ENCODE measurements around the gene PDE4D. TPM values are rescaled to one million over a fixed set of nuclear protein-coding genes. Genes with fewer than 3 reads are reported as not detected.

The PDE4D gene
- total RNA-seq (65.9 TPM), polyA plus RNA-seq (ENCODE audit: insufficient read depth in 1 of 8, insufficient read length in 8 of 8, low replicate concordance in 1 of 8) (10 to 100 TPM; 21.1 to 43.2 (median 32.9) TPM)
- long read RNA-seq, donor 1, result 0 reads
- long read RNA-seq, donor 2, result 0 reads
- long read RNA-seq, donor 3, partial matches to known transcripts, result 0 of 3 reads
- long read RNA-seq, donor 3, other reads (novel, unspliced or antisense), result 0 of 3 reads
- long read RNA-seq, donor 4, partial matches to known transcripts, result 0 of 3 reads
- long read RNA-seq, donor 4, other reads (novel, unspliced or antisense), result 0 of 3 reads
- long read RNA-seq, donor 5, partial matches to known transcripts, result 0 of 4 reads
- long read RNA-seq, donor 5, other reads (novel, unspliced or antisense), result 0 of 4 reads
- long read RNA-seq, donor 6, partial matches to known transcripts, result 0 of 4 reads
- long read RNA-seq, donor 6, other reads (novel, unspliced or antisense), result 0 of 4 reads
- long read RNA-seq, donor 7, partial matches to known transcripts, result 0 of 4 reads
- long read RNA-seq, donor 7, other reads (novel, unspliced or antisense), result 0 of 4 reads
- long read RNA-seq, donor 8, partial matches to known transcripts, result 0 of 1 reads
- long read RNA-seq, donor 8, other reads (novel, unspliced or antisense), result 0 of 1 reads
- long read RNA-seq, donor 9, partial matches to known transcripts, result 0 of 3 reads
- long read RNA-seq, donor 9, other reads (novel, unspliced or antisense), result 0 of 3 reads
- long read RNA-seq, donor 10, partial matches to known transcripts, result 0 of 6 reads
- long read RNA-seq, donor 10, other reads (novel, unspliced or antisense), result 0 of 6 reads
- long read RNA-seq, donor 11, partial matches to known transcripts, result 0 of 2 reads
- long read RNA-seq, donor 11, other reads (novel, unspliced or antisense), result 0 of 2 reads

GRCh38 chr5:59893429-59894227 lies at the start of gene PDE4D:
TSS of gene PDE4D (minus strand) at chr5:59893726.
- under 1% methylated on average over 53 of the region's 63 CpGs for WGBS (ENCODE audit: insufficient coverage)
- Histone ChIP-seq H3K4me1 (ENCODE audit: control insufficient read depth, insufficient read depth, low read length) (peaks cover 3% of the 10 kb centered on the region), H3K4me3 (ENCODE audit: low read length) (peak within 1 kb of the TSS; percentile 14), H3K36me3 (ENCODE audit: control insufficient read depth, insufficient read depth, low read length) (no peaks in the 10 kb centered on the region), H3K27ac (ENCODE audit: low read length) (no peak within 1 kb of the TSS), H3K27me3 (ENCODE audit: control insufficient read depth, insufficient read depth, low read length) (peaks cover 27% of the 10 kb centered on the region), H3K9me3 (replicated peaks; ENCODE audit: control insufficient read depth, low read depth, low read length) (no peaks in the 10 kb centered on the region)
- DNase-seq, result peak; percentile 78

DNA sequence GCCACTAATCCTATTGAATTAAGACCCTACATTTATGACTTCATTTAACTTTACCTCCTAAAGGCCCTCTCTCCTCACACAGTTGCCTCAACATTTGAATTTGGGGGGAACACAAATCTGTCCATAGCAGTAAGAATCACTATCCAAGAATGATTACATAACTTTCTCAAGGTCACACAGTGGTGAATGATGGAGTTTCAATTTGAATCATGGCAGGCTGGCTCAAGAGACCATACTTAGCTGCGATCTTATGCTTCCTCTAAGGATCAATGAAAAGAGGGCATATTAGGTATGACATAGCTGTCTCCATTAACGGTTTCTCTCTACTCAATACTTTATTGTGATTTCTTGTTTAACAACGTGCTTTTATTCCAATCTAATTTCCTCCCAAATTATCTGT lies 44.1 kb upstream of the PDE4D start:
- H3K36me3 ChIP-seq (ENCODE audit: control insufficient read depth, insufficient read depth, low read length), result no peaks in the 10 kb centered on the region
- WGBS (ENCODE audit: insufficient coverage), result no CpG with 5 or more reads among the region's 3 CpGs

DNA sequence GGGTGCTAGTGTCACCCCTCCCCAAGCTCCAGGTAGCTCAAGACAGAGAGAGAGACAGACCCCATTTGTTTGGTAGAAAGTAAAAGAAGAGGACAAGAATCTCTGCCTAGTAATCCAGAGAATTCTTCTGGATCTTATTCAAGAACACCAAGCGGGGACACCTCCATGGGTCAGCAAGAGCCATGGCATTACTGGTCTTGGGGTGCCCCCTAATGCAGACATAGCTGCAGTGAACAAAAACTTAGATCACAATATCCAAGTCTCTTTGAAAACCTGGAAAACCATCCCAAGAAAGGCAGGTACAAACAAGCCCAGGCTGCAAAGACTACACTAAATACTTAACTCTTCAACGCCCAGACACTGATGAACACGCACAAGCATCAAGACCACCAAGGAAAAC lies 29.9 kb upstream of the PDE4D start:
- WGBS (ENCODE audit: insufficient coverage), result 80% methylated on average over 1 of the region's 3 CpGs
- no peaks in the 10 kb centered on the region for H3K27me3 ChIP-seq (ENCODE audit: control insufficient read depth, insufficient read depth, low read length)

More for the DNA sequence above, 44.1 kb upstream of the PDE4D start:
- Histone ChIP-seq H3K4me3 (ENCODE audit: low read length) (no peak overlapping the region), H3K27me3 (ENCODE audit: control insufficient read depth, insufficient read depth, low read length) (no peaks in the 10 kb centered on the region), H3K4me1 (ENCODE audit: control insufficient read depth, insufficient read depth, low read length) (no peaks in the 10 kb centered on the region), H3K27ac (ENCODE audit: low read length) (no peak overlapping the region), H3K9me3 (replicated peaks; ENCODE audit: control insufficient read depth, low read depth, low read length) (no peaks in the 10 kb centered on the region)
- no peak for DNase-seq

DNA sequence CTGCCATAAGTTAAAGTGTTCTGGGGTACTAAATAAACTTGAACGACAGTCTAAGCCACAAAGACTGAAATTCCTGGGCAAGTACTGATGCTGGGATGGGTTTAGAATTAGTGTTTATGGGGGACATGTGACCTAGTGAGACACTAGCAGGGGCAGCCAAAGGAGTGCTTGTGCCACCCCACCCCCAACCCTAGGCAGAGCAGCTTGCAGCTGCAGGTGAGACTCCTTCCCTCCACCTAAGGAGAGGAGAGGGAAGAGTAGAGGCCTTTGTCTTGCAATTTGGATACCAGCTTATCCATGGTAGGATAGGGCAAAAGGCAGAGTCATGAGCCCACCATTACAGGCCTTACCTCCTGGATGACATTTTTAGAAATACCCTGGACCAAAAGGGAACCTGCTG lies 28.7 kb upstream of the PDE4D start:
- H3K36me3 ChIP-seq (ENCODE audit: control insufficient read depth, insufficient read depth, low read length), result no peaks in the 10 kb centered on the region
- no peaks in the 10 kb centered on the region for H3K9me3 ChIP-seq (replicated peaks; ENCODE audit: control insufficient read depth, low read depth, low read length)
- H3K27ac ChIP-seq (ENCODE audit: low read length), result no peak overlapping the region
- WGBS (ENCODE audit: insufficient coverage), result 43% methylated on average over 1 of the region's 1 CpG
- H3K27me3 ChIP-seq (ENCODE audit: control insufficient read depth, insufficient read depth, low read length), result no peaks in the 10 kb centered on the region
- H3K4me1 ChIP-seq (ENCODE audit: control insufficient read depth, insufficient read depth, low read length), result no peaks in the 10 kb centered on the region
- DNase-seq, result no peak
- H3K4me3 ChIP-seq (ENCODE audit: low read length), result no peak overlapping the region

More for the DNA sequence above, 29.9 kb upstream of the PDE4D start:
- Histone ChIP-seq H3K9me3 (replicated peaks; ENCODE audit: control insufficient read depth, low read depth, low read length) (no peaks in the 10 kb centered on the region), H3K36me3 (ENCODE audit: control insufficient read depth, insufficient read depth, low read length) (no peaks in the 10 kb centered on the region), H3K27ac (ENCODE audit: low read length) (no peak overlapping the region), H3K4me1 (ENCODE audit: control insufficient read depth, insufficient read depth, low read length) (no peaks in the 10 kb centered on the region), H3K4me3 (ENCODE audit: low read length) (no peak overlapping the region)
- DNase-seq, result no peak

DNA sequence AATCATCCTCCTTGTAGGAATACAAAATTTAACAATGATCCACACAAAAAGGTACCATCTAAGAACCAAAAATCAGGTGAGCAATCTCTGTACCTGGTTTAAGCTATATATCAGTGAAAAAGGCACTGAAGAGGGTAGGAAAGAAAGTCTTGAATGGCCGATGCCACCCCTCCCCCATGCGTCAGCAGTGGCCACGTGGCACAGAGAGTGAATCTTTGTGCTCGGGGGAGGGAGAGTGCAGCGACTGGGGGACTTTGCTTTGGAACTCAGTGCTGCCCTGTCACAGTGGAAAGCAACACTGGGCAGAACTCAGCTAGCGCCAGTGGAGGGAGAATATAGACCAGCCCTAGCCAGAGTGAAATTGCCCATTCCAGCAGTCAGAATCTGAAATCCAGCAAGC lies 28.3 kb upstream of the PDE4D start:
- Histone ChIP-seq H3K36me3 (ENCODE audit: control insufficient read depth, insufficient read depth, low read length) (no peaks in the 10 kb centered on the region), H3K4me1 (ENCODE audit: control insufficient read depth, insufficient read depth, low read length) (no peaks in the 10 kb centered on the region), H3K4me3 (ENCODE audit: low read length) (no peak overlapping the region), H3K27ac (ENCODE audit: low read length) (no peak overlapping the region), H3K27me3 (ENCODE audit: control insufficient read depth, insufficient read depth, low read length) (no peaks in the 10 kb centered on the region), H3K9me3 (replicated peaks; ENCODE audit: control insufficient read depth, low read depth, low read length) (no peaks in the 10 kb centered on the region)
- 59% methylated on average over 6 of the region's 6 CpGs for WGBS (ENCODE audit: insufficient coverage)
- DNase-seq, result no peak

- H3K4me1 ChIP-seq (ENCODE audit: control insufficient read depth, insufficient read depth, low read length), result no peaks in the 10 kb centered on the region
- no peak overlapping the region for H3K4me3 ChIP-seq (ENCODE audit: low read length)
- H3K27ac ChIP-seq (ENCODE audit: low read length), result no peak overlapping the region
- WGBS (ENCODE audit: insufficient coverage), result no CpG with 5 or more reads among the region's 2 CpGs
- no peaks in the 10 kb centered on the region for H3K27me3 ChIP-seq (ENCODE audit: control insufficient read depth, insufficient read depth, low read length)
- no peaks in the 10 kb centered on the region for H3K9me3 ChIP-seq (replicated peaks; ENCODE audit: control insufficient read depth, low read depth, low read length)
- no peaks in the 10 kb centered on the region for H3K36me3 ChIP-seq (ENCODE audit: control insufficient read depth, insufficient read depth, low read length)
- no peak for DNase-seq
Measured at GRCh38 chr5:59919484-59919883, 26.0 kb upstream of the PDE4D start.

DNA sequence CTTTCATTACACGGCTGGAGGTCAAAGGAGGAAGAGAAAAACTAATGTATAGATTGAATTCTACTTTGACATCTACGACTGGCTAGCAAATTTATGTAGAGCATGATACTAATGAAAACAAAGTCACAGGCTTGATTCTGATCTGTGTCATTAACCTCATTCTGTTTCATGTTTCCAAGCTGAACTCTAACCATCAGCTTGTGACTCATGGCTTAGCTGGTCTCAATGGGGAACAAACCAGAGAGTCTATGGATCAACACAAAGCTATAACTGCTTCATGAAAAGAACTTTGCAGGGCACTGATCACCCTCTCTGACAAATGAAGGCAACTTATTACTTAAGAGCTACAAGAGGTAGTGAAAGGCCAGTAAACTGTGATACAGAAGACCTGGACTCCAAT lies 23.6 kb upstream of the PDE4D start:
- no peak for DNase-seq
- no CpG with 5 or more reads among the region's 2 CpGs for WGBS (ENCODE audit: insufficient coverage)

DNA sequence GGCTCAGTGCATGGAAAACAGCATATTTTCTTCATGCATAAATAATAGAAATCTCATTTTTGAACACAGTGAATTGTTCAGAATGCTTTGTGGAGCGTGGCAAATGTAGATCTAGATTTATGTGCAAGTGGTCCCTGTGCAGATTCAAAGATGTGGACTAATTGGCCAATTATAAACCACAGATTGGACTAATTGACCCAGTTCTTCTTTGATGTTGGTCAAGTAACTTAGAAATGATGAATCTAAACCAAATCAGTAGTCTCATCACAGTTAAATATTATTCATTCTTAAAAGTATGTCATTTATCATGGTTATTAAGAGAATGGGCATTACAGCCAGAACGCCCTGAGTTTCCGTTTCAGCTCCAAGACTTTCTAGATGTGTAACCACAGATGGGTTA lies 11.7 kb upstream of the PDE4D start:
- H3K36me3 ChIP-seq (ENCODE audit: control insufficient read depth, insufficient read depth, low read length), result no peaks in the 10 kb centered on the region
- no peak overlapping the region for H3K4me3 ChIP-seq (ENCODE audit: low read length)
- no peak overlapping the region for H3K27ac ChIP-seq (ENCODE audit: low read length)
- no peaks in the 10 kb centered on the region for H3K4me1 ChIP-seq (ENCODE audit: control insufficient read depth, insufficient read depth, low read length)
- no CpG with 5 or more reads among the region's 3 CpGs for WGBS (ENCODE audit: insufficient coverage)
- no peak for DNase-seq
- no peaks in the 10 kb centered on the region for H3K9me3 ChIP-seq (replicated peaks; ENCODE audit: control insufficient read depth, low read depth, low read length)
- no peaks in the 10 kb centered on the region for H3K27me3 ChIP-seq (ENCODE audit: control insufficient read depth, insufficient read depth, low read length)

More for the DNA sequence above, 23.6 kb upstream of the PDE4D start:
- H3K27me3 ChIP-seq (ENCODE audit: control insufficient read depth, insufficient read depth, low read length), result no peaks in the 10 kb centered on the region
- no peaks in the 10 kb centered on the region for H3K9me3 ChIP-seq (replicated peaks; ENCODE audit: control insufficient read depth, low read depth, low read length)
- H3K36me3 ChIP-seq (ENCODE audit: control insufficient read depth, insufficient read depth, low read length), result no peaks in the 10 kb centered on the region
- H3K27ac ChIP-seq (ENCODE audit: low read length), result no peak overlapping the region
- no peak overlapping the region for H3K4me3 ChIP-seq (ENCODE audit: low read length)
- no peaks in the 10 kb centered on the region for H3K4me1 ChIP-seq (ENCODE audit: control insufficient read depth, insufficient read depth, low read length)

DNA sequence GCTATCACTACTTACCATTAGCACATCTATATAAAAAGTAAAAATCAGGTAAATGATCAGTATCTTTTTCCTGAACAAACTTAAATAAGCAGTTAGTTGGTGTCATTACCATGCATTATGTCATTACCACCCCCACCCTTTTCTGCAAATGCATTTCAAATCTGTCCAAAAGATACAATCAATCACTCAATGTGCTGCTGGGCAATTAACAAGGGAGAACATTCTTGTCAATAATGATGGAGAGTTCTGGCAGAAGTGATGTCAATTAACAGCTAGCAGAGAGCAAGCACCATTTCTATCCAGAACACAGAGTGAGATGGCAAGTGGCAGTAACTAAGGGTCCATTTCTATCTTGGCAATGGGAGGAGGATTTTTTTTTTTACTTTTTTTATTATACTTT lies 3.5 kb upstream of the PDE4D start:
- H3K27ac ChIP-seq (ENCODE audit: low read length), result no peak overlapping the region
- no peak overlapping the region for H3K4me3 ChIP-seq (ENCODE audit: low read length)
- no peaks in the 10 kb centered on the region for H3K36me3 ChIP-seq (ENCODE audit: control insufficient read depth, insufficient read depth, low read length)
- no peak for DNase-seq
- peaks cover 21% of the 10 kb centered on the region for H3K27me3 ChIP-seq (ENCODE audit: control insufficient read depth, insufficient read depth, low read length)
- H3K4me1 ChIP-seq (ENCODE audit: control insufficient read depth, insufficient read depth, low read length), result peaks cover 3% of the 10 kb centered on the region
- no peaks in the 10 kb centered on the region for H3K9me3 ChIP-seq (replicated peaks; ENCODE audit: control insufficient read depth, low read depth, low read length)
